Neutrophil (primary cell): Measurements from ENCODE around the gene STAM2.

Experiments used
- H3K27ac ChIP-seq: fragments of 200-600 bp; sonication (generic); 2 replicates; pipeline ENCODE4 v1.5.1; 2016; ENCODE audit warnings: mild to moderate bottlenecking, moderate library complexity
- H3K27me3 ChIP-seq: fragments of 200-600 bp; sonication (generic); 2 replicates; pipeline ENCODE4 v1.6.0; 2016; ENCODE audit warnings: mild to moderate bottlenecking
- H3K36me3 ChIP-seq: fragments of 200-600 bp; sonication (generic); 2 replicates; pipeline ENCODE4 v1.5.1; 2017
- H3K4me1 ChIP-seq, 2 experiments: fragments of 200-600 bp in 1 of 2; sonication (generic) in 1 of 2; 1 replicate in 1 of 2; 2 replicates in 1 of 2; pipeline versions ENCODE4 v1.5.1 to v1.6.1; 2013 to 2016; ENCODE audit warnings: low read depth in 1 of 2, low read length in 1 of 2, mild to moderate bottlenecking in 1 of 2, moderate library complexity in 1 of 2; ENCODE audit not compliant: control insufficient read depth in 1 of 2, insufficient read depth in 1 of 2
- H3K4me3 ChIP-seq, 2 experiments: fragments of 200-600 bp in 1 of 2; sonication (generic) in 1 of 2; 1 replicate in 1 of 2; 2 replicates in 1 of 2; pipeline ENCODE4 v1.5.1; 2013 to 2016; ENCODE audit warnings: low read depth in 1 of 2, low read length in 1 of 2, mild to moderate bottlenecking in 1 of 2, moderate library complexity in 1 of 2
- H3K9me3 ChIP-seq: fragments of 200-600 bp; sonication (generic); 2 replicates; pipeline ENCODE4 v1.5.1; 2016
- CTCF ChIP-seq: fragments of 200-600 bp; sonication (generic); IDR thresholded peaks from 2 replicates; pipeline ENCODE4 v1.5.1; 2016; ENCODE audit warnings: antibody characterized with exemption

The STAM2 gene

GRCh38 chr2:152132306-152132705 lies 43.3 kb downstream of the STAM2 start:
- H3K4me3 ChIP-seq = no peak overlapping the region
- peaks cover 33% of the 10 kb centered on the region for H3K36me3 ChIP-seq
- no peaks in the 10 kb centered on the region for H3K27me3 ChIP-seq
- H3K9me3 ChIP-seq = no peaks in the 10 kb centered on the region
- no peak for TF ChIP-seq CTCF
- H3K4me1 ChIP-seq = no peaks in the 10 kb centered on the region
- no peak overlapping the region for H3K27ac ChIP-seq

- H3K27ac ChIP-seq = no peak overlapping the region
- H3K4me3 ChIP-seq = no peak overlapping the region
- H3K9me3 ChIP-seq = no peaks in the 10 kb centered on the region
- TF ChIP-seq CTCF = no peak
- no peaks in the 10 kb centered on the region for H3K4me1 ChIP-seq
- no peaks in the 10 kb centered on the region for H3K27me3 ChIP-seq
- peaks cover 63% of the 10 kb centered on the region for H3K36me3 ChIP-seq
Observed at GRCh38 chr2:152127628-152128027, 47.9 kb downstream of the STAM2 start.

GRCh38 chr2:152126664-152127063 lies 48.9 kb downstream of the STAM2 start:
- Histone ChIP-seq H3K4me1 (no peaks in the 10 kb centered on the region), H3K4me3 (no peak overlapping the region), H3K27me3 (no peaks in the 10 kb centered on the region), H3K36me3 (peaks cover 65% of the 10 kb centered on the region), H3K27ac (no peak overlapping the region), H3K9me3 (no peaks in the 10 kb centered on the region)
- TF ChIP-seq CTCF = no peak

GRCh38 chr2:152122161-152122560 lies 53.4 kb downstream of the STAM2 start:
- H3K4me3 ChIP-seq = no peak overlapping the region
- no peak for TF ChIP-seq CTCF
- H3K27me3 ChIP-seq = no peaks in the 10 kb centered on the region
- H3K27ac ChIP-seq = no peak overlapping the region
- peaks cover 69% of the 10 kb centered on the region for H3K36me3 ChIP-seq
- no peaks in the 10 kb centered on the region for H3K9me3 ChIP-seq
- no peaks in the 10 kb centered on the region for H3K4me1 ChIP-seq

- no peak for TF ChIP-seq CTCF
- H3K36me3 ChIP-seq = peaks cover 62% of the 10 kb centered on the region
- H3K4me3 ChIP-seq = no peak overlapping the region
Observed at GRCh38 chr2:152120430-152120829, 55.1 kb downstream of the STAM2 start.

GRCh38 chr2:152115952-152116351 lies 59.6 kb downstream of the STAM2 start:
- no peak for TF ChIP-seq CTCF
- Histone ChIP-seq H3K27ac (peak overlapping the region; percentile 11), H3K4me1 (peaks cover 0 to 11% of the 10 kb centered on the region in 2 experiments), H3K9me3 (no peaks in the 10 kb centered on the region), H3K36me3 (peaks cover 22% of the 10 kb centered on the region), H3K4me3 (no peak overlapping the region), H3K27me3 (no peaks in the 10 kb centered on the region)

More at GRCh38 chr2:152120430-152120829, 55.1 kb downstream of the STAM2 start:
- no peaks in the 10 kb centered on the region for H3K9me3 ChIP-seq
- H3K27me3 ChIP-seq = no peaks in the 10 kb centered on the region
- no peaks in the 10 kb centered on the region for H3K4me1 ChIP-seq
- H3K27ac ChIP-seq = no peak overlapping the region
